Keratinocyte (primary cell): ENCODE measurements around the gene RPS6KA5. TPM values are rescaled to one million over a fixed set of nuclear protein-coding genes. Genes with fewer than 3 reads are reported as not detected.

Experiments used
- DNase-seq: peaks from one replicate; pipeline ENCODE4 v3.0.0-alpha.2; 2011; ENCODE audit warnings: low read depth, missing footprints, low spot score
- FAIRE-seq: peaks from 2 replicates; lab custom pipeline; 2011; peaks lifted over from hg19 to GRCh38; lab: Jason Lieb, UNC
- H2AFZ ChIP-seq: 2 replicates; pipeline ENCODE4 v1.6.0; 2012; ENCODE audit warnings: low read length, control low read depth, inconsistent platforms; ENCODE audit not compliant: control insufficient read depth
- H3K27ac ChIP-seq: 2 replicates; pipeline ENCODE4 v1.5.1; 2011; ENCODE audit warnings: low read length; ENCODE audit not compliant: control insufficient read depth, insufficient read depth
- H3K27me3 ChIP-seq: 3 replicates; pipeline ENCODE4 v1.6.0; 2011; ENCODE audit warnings: low read length; ENCODE audit not compliant: control insufficient read depth, insufficient read depth; ENCODE audit errors: extremely low read depth
- H3K36me3 ChIP-seq, 2 experiments: 2 replicates in 1 of 2; 3 replicates in 1 of 2; pipeline ENCODE4 v1.5.1; 2011; ENCODE audit warnings: low read length in 2 of 2, mild to moderate bottlenecking in 1 of 2; ENCODE audit not compliant: control insufficient read depth in 2 of 2, insufficient read depth in 2 of 2; ENCODE audit errors: extremely low read depth in 1 of 2
- H3K4me1 ChIP-seq: 3 replicates; pipeline ENCODE4 v1.5.1; 2011; ENCODE audit warnings: low read length; ENCODE audit not compliant: control insufficient read depth, insufficient read depth; ENCODE audit errors: extremely low read depth
- H3K4me2 ChIP-seq: 3 replicates; pipeline ENCODE4 v1.6.0; 2011; ENCODE audit warnings: low read depth, low read length; ENCODE audit not compliant: control insufficient read depth, insufficient read depth; ENCODE audit errors: extremely low read depth
- H3K4me3 ChIP-seq, 3 experiments: fragments of 200-600 bp in 1 of 3; sonication (generic) in 1 of 3; 2 replicates in 2 of 3; 3 replicates in 1 of 3; pipeline ENCODE4 v1.5.1; 2011 to 2016; ENCODE audit warnings: low read length in 3 of 3, mild to moderate bottlenecking in 3 of 3, control low read depth in 2 of 3, inconsistent platforms in 1 of 3, low read depth in 1 of 3, mixed read lengths in 1 of 3, mixed run types in 1 of 3, moderate library complexity in 1 of 3; ENCODE audit not compliant: control insufficient read depth in 2 of 3, insufficient read depth in 2 of 3; ENCODE audit errors: extremely low read depth in 1 of 3
- H3K79me2 ChIP-seq: 2 replicates; pipeline ENCODE4 v1.6.0; 2012; ENCODE audit warnings: low read length; ENCODE audit not compliant: control insufficient read depth, insufficient read depth
- H3K9ac ChIP-seq: 3 replicates; pipeline ENCODE4 v1.6.0; 2011; ENCODE audit warnings: low read length; ENCODE audit not compliant: control insufficient read depth, insufficient read depth; ENCODE audit errors: extremely low read depth
- H3K9me1 ChIP-seq: 3 replicates; pipeline ENCODE4 v1.6.0; 2011; ENCODE audit warnings: low read length; ENCODE audit not compliant: control insufficient read depth, insufficient read depth; ENCODE audit errors: extremely low read depth
- H3K9me3 ChIP-seq: 2 replicates; pipeline ENCODE4 v1.5.1; 2012; ENCODE audit warnings: low read depth, low read length; ENCODE audit not compliant: control insufficient read depth
- H4K20me1 ChIP-seq: 3 replicates; pipeline ENCODE4 v1.6.0; 2011; ENCODE audit warnings: low read length; ENCODE audit not compliant: control insufficient read depth, insufficient read depth; ENCODE audit errors: extremely low read depth
- EZH2 ChIP-seq: IDR thresholded peaks from one replicate; pipeline ENCODE4 v1.6.1; 2012; ENCODE audit warnings: inconsistent platforms, mild to moderate bottlenecking, low read length, moderate library complexity
- dilution Hi-C: fragments of 300-500 bp; cut with MboI; formaldehyde crosslinking; loops from one replicate; pipeline ENCODE4 v1.7.0; 2020; ENCODE audit warnings: low sequenced_read_pairs; ENCODE audit not compliant: extremely low pct_ligation_motif_present
- polyA plus RNA-seq, 5 experiments: library from polyadenylated mRNA; depleted of rRNA in 3 of 5; stranded (reverse) in 3 of 5; stranded (forward) in 1 of 5; unstranded in 1 of 5; fragments of >200 nt; gene quantifications; 1 replicate in 1 of 5; 2 replicates in 3 of 5; 3 replicates in 1 of 5; pipeline versions ENCODE4 v1.2.1 to v1.2.3, GENCODE V29; 2011 to 2012; ENCODE audit warnings: missing spikeins in 2 of 5, low read depth in 1 of 5, low replicate concordance in 1 of 5
- TF ChIP-seq, protein P1 (sequence below), 3 experiments: IDR thresholded peaks in 1 of 3; conservative IDR thresholded peaks in 1 of 3; optimal IDR thresholded peaks in 1 of 3; 2 replicates in 2 of 3; 3 replicates in 1 of 3; pipeline versions ENCODE3 to v1.5.1; 2011; ENCODE audit warnings: low read length in 3 of 3, mild to moderate bottlenecking in 3 of 3, moderate library complexity in 2 of 3, control low read depth in 1 of 3, inconsistent platforms in 1 of 3; ENCODE audit not compliant: insufficient read depth in 2 of 3; ENCODE audit errors: extremely low read depth in 1 of 3

The RPS6KA5 gene
- polyA plus RNA-seq, 1 donor (not counting 4 experiments of a cell fraction or from before 2014, with no cell fraction given) = 2.9 TPM

DNA sequence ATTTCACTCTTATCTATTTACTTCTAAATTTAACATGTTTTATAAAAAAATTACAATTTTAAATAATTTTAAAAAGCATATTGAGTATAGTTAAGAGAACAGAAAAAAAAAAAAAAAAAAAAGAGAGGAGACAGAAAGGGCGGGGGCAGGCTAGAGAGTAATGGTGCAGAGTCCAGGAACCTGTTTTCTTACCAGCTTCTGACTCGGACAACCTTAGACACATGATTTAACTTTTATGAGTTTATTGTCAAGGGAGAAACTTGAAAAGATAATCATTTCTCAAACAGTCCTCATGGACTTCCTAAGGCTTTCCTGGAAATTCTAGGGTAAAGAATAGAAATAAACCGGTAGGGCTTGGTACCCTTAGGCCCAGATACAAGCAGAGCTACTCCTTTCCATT, 84.3 kb downstream of the RPS6KA5 start:
- Histone ChIP-seq H3K27me3 (no peaks in the 10 kb centered on the region), H3K9ac (no peak overlapping the region), H3K79me2 (no peaks in the 10 kb centered on the region), H3K9me1 (no peaks in the 10 kb centered on the region), H3K4me1 (peaks cover 3% of the 10 kb centered on the region), H3K4me3 (no peak overlapping the region), H4K20me1 (no peaks in the 10 kb centered on the region), H3K9me3 (no peaks in the 10 kb centered on the region), H3K36me3 (no peaks in the 10 kb centered on the region), H3K4me2 (no peak overlapping the region), H3K27ac (no peak overlapping the region), H2AFZ (no peak overlapping the region)
- TF ChIP-seq, protein P1, sequence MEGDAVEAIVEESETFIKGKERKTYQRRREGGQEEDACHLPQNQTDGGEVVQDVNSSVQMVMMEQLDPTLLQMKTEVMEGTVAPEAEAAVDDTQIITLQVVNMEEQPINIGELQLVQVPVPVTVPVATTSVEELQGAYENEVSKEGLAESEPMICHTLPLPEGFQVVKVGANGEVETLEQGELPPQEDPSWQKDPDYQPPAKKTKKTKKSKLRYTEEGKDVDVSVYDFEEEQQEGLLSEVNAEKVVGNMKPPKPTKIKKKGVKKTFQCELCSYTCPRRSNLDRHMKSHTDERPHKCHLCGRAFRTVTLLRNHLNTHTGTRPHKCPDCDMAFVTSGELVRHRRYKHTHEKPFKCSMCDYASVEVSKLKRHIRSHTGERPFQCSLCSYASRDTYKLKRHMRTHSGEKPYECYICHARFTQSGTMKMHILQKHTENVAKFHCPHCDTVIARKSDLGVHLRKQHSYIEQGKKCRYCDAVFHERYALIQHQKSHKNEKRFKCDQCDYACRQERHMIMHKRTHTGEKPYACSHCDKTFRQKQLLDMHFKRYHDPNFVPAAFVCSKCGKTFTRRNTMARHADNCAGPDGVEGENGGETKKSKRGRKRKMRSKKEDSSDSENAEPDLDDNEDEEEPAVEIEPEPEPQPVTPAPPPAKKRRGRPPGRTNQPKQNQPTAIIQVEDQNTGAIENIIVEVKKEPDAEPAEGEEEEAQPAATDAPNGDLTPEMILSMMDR (optimal IDR thresholded peaks at IDR 0.05 in 1 of 3, IDR thresholded peaks at IDR 0.05 in 1 of 3, conservative IDR thresholded peaks at IDR 0.05 in 1 of 3; ENCODE audit: extremely low read depth in 1 of 3, insufficient read depth in 2 of 3, low read length in 3 of 3) = no peak
- TF ChIP-seq EZH2 = no peak
- dilution Hi-C loops = no loop called here
- no peak for FAIRE-seq
- no peak for DNase-seq

DNA sequence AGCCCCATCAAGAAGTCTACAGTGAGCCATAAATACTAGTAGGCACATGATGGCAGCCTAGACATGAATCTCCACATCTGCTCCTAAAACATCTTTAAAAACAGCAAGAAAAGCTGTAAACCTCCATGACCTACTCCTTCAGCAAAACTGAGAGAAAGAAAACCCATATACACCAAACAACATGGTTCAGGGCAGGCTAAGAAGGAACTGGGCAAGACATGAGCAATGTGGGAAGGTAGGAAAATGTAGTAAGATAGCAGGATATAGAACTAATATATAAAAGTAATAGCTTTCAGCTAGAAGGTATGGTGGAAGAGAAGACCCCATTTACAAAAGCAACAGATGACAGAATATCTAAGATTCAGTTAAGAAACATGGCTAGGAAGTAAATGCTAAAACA, 88.8 kb downstream of the RPS6KA5 start:
- Histone ChIP-seq H3K4me2 (no peak overlapping the region), H3K4me1 (peaks cover 12% of the 10 kb centered on the region), H2AFZ (no peak overlapping the region), H3K27ac (no peak overlapping the region), H3K9me3 (no peaks in the 10 kb centered on the region), H3K36me3 (no peaks in the 10 kb centered on the region), H3K4me3 (no peak overlapping the region), H3K79me2 (no peaks in the 10 kb centered on the region), H3K27me3 (no peaks in the 10 kb centered on the region), H3K9me1 (no peaks in the 10 kb centered on the region), H3K9ac (no peak overlapping the region), H4K20me1 (no peaks in the 10 kb centered on the region)
- dilution Hi-C loops = no loop called here
- TF ChIP-seq EZH2 = no peak
- TF ChIP-seq, protein P1 (optimal IDR thresholded peaks at IDR 0.05 in 1 of 3, IDR thresholded peaks at IDR 0.05 in 1 of 3, conservative IDR thresholded peaks at IDR 0.05 in 1 of 3; ENCODE audit: extremely low read depth in 1 of 3, insufficient read depth in 2 of 3, low read length in 3 of 3) = no peak
- FAIRE-seq (no peak), DNase-seq (no peak)
